HG02623 (cell line): ENCODE measurements around the gene TNS1.

Experiments used
- ATAC-seq: cut with Tn5 transposase; IDR thresholded peaks from one replicate; pipeline ENCODE4 v1.9.1; 2021; ENCODE audit warnings: moderate library complexity; ENCODE audit not compliant: unreplicated experiment

Gene TNS1

GRCh38 chr2:217981084-217981730 lies 21.6 kb downstream of the TNS1 start:
- ATAC-seq = no peak

GRCh38 chr2:217980591-217980990 lies 22.2 kb downstream of the TNS1 start:
- ATAC-seq = no peak

- ATAC-seq = no peak
Measured at GRCh38 chr2:217980036-217980435, 22.8 kb downstream of the TNS1 start.

DNA sequence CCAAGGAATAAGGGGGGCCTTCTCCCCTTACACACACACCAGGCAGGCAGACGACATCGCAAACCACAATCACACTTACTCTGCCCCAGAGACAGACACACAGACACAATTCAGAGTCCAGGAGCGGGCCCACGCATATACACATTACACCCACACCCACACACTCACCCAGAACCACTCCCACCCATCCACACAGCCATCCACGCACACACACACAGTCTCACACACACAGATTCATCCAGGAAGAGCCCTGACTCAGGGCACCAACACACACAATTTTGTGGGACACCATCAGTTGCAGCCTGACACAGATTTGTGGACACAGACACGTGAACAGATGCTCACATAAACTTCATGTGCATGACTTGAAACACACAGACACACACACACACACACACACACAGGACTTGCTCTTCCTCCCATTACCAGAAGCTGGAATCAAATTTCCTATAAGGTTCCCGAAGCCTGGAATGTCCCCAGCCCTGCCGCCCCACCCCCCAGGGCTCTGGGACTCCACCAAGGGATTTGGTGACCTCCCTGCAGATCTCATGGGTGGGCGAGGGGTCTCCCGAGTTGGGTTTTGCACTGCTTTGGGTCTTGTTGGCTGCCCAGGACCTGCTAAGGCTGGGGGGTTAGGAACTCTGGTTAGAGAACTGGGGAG lies 23.5 kb downstream of the TNS1 start:
- no peak for ATAC-seq

GRCh38 chr2:217978536-217979150 lies 24.2 kb downstream of the TNS1 start:
- ATAC-seq = no peak

DNA sequence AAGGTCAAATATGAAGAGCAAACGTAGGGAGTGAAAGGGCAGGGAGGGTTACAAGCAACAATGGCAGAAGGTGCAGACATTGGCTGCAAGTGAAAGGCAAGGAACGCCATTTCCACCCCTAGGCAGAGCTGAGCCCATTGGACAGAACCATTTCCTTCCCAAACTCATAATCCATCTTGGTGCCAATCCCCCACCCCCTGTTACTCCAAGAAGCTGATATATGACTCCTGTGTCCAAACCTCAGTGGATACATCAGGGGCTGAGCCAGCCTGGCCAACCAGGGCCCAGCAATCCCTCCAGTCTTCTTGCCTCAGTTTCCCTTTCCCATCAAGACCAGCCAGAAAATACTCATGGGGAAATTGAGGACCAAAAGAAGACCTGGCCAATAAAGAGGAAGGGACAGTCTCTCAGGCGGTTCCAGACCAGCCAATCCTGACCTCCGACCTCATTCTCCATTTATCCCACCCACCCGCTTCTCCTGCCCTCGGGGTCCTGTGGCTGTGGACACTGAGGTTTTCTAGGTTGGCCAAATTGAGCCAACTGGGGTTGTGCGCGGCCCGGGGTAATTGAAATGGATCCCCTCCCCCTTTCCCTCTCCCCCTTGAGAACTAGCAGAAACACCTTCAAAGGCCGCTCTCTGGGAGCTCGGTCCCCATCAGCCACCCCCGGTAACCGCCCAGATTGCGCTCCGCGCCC lies 24.8 kb downstream of the TNS1 start:
- no peak for ATAC-seq

GRCh38 chr2:217976301-217976700 lies 26.5 kb downstream of the TNS1 start:
- ATAC-seq = no peak

DNA sequence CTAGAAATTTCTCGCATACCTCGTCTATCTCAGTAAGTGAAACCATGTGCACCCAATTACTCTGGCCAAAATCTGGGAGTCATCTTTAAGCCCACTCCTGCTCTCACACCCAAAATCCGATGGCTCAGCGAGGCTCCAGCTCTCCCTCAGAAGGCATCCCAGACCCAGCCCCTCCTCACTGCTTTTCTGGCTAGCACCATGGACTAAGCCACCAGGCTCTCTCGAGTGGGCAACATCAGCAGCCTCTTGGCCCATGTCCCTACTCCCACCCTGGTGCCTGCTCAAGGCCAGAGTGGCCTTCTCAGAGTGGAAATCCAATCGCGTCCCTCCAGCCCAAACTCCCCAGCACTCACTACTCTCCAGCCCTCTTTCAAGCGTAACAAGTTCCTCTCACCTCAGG lies 27.2 kb downstream of the TNS1 start:
- ATAC-seq = no peak

GRCh38 chr2:217974389-217975005 lies 28.3 kb downstream of the TNS1 start:
- no peak for ATAC-seq

- no peak for ATAC-seq
Measured at GRCh38 chr2:217973008-217973787, 29.6 kb downstream of the TNS1 start.

GRCh38 chr2:217972490-217972889 lies 30.3 kb downstream of the TNS1 start:
- no peak for ATAC-seq

DNA sequence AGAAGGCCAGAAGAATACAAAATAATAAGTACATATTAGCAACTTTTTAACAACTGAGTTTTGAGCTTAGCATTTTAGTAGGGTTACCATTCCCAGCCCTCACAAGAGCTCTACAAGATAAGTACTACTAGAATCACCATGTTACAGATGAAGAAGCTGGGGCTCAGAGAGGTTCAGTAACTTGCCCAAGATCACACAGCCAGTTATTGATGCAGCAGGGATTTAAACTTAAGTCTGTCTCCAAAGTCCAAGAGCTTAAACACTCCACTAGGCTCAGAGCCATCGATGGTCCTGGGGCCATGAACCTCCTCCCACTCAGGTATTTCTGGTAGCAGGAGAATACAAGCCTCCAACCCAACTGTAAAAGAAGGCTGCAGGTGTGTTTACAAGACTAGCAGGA lies 30.8 kb downstream of the TNS1 start:
- ATAC-seq = no peak

- no peak for ATAC-seq
Measured at GRCh38 chr2:217971166-217971565, 31.6 kb downstream of the TNS1 start.

GRCh38 chr2:217970206-217970605 lies 32.6 kb downstream of the TNS1 start:
- ATAC-seq = no peak

DNA sequence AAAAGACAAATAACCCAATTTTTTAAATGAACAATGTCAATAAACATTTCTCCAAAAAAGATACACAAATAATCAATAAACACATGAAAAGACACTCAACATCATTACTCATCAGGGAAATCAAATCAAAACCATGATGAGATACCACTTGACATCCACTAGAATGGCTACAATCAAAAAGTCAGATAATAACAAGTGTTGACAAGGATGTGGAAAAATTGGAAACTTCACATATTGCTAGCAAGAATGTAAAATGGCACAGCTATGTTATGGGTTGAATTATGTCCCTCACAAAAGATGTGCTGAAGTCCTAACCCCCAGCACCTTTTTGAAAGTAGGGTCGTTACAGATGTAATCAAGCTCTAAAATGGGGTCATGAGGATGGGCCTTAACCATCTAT lies 33.2 kb downstream of the TNS1 start:
- no peak for ATAC-seq

- no peak for ATAC-seq
Measured at GRCh38 chr2:217968023-217968422, 34.8 kb downstream of the TNS1 start.

GRCh38 chr2:217966423-217967070 lies 36.2 kb downstream of the TNS1 start:
- ATAC-seq = no peak

DNA sequence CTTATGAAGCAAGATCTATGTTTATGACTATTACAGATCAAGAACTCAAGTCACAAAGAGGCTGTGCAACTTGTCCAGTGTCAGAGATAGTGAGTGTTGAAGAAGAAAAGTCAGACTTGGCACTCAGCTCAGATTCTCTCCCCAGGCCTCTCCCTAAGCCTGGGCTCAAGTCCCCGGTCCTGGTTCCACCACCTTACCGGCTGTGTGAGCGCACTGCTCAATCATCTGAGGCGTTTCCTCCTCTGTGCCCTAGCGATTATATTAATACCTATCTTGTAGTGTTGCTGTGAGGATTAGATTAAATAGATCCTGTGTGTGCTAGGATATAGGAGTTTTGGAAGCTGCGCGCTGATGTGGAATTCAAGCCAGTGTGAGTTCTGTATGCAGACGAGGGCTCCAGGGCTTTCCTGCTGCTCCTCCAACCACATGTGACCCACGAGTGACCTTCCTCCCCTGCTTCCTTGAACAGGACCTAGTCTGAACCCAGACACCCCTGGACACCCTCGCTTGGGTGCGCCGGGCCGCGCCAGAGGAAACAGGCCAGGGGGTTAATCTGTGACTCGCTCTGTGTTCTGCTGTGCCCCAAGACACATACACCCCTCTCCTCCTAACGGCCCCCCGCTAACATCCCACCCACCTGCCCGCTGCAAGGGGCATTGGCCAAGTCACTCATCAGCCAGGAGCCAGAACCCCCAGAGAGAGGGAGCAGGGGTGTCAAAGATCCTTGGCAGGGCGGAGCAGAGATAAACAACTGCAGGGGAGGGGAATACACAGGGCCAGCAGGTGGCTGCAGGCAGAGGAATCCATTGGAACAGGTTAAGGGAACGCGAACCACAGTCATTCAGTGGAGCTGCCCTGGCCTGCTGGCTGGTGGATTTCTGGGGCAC lies 38.3 kb downstream of the TNS1 start:
- no peak for ATAC-seq

DNA sequence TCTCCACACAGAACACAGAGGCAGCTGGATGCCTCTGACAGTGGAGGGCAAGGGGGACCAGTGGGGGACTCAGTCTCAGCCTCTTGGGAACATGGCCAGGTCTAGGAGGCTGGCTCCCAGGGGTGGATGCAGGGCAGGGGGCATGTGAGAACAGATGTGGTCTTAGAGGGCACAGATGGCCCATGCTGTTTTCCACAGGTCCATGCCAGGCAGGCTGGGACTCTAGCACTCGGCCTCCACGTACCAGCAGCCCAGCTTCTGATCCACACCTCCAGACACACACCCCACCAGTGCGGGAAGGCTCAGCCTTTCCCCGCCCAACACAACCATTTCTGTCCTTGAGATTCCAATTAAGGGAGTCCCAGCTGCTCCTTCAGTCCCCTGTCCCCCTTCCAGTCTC lies 42.4 kb downstream of the TNS1 start:
- no peak for ATAC-seq
